BLaER1 (cell line): ENCODE results near the gene RIOK2.

Experiments
- H3K27ac ChIP-seq: shearing (Covaris generic); formaldehyde crosslinking; 2 replicates; pipeline ENCODE4 v1.8.1; 2022
- H3K27me3 ChIP-seq: shearing (Covaris generic); formaldehyde crosslinking; 2 replicates; pipeline ENCODE4 v1.8.1; 2022
- H3K36me3 ChIP-seq: shearing (Covaris generic); formaldehyde crosslinking; 2 replicates; pipeline ENCODE4 v1.8.1; 2022
- H3K4me1 ChIP-seq: shearing (Covaris generic); formaldehyde crosslinking; 2 replicates; pipeline ENCODE4 v1.8.1; 2022
- H3K4me2 ChIP-seq: shearing (Covaris generic); formaldehyde crosslinking; 2 replicates; pipeline ENCODE4 v1.8.1; 2022
- H3K4me3 ChIP-seq: shearing (Covaris generic); formaldehyde crosslinking; 2 replicates; pipeline ENCODE4 v1.8.1; 2022
- H3K9ac ChIP-seq: shearing (Covaris generic); formaldehyde crosslinking; 2 replicates; pipeline ENCODE4 v1.8.1; 2022
- H3K9me3 ChIP-seq: shearing (Covaris generic); formaldehyde crosslinking; 2 replicates; pipeline ENCODE4 v1.8.1; 2022
- H4K20me1 ChIP-seq: shearing (Covaris generic); formaldehyde crosslinking; 2 replicates; pipeline ENCODE4 v1.8.1; 2022
- Cebpa-rat ChIP-seq: shearing (Covaris generic); IDR thresholded peaks from 2 replicates; pipeline ENCODE4 v1.8.1; 2022

RIOK2 gene

GRCh38 chr5:97133101-97133500 is 49.9 kb downstream of the RIOK2 start:
- no peak overlapping the region for H3K9ac ChIP-seq
- no peak for TF ChIP-seq Cebpa-rat
- H3K27ac ChIP-seq: no peak overlapping the region
- peak overlapping the region; percentile 7; the same call in 1 of the 2 replicates for H3K4me2 ChIP-seq
- no peaks in the 10 kb centered on the region for H3K36me3 ChIP-seq
- no peaks in the 10 kb centered on the region for H4K20me1 ChIP-seq
- H3K4me1 ChIP-seq: peaks cover 10% of the 10 kb centered on the region; the same call in 1 of the 2 replicates
- H3K4me3 ChIP-seq: no peak overlapping the region
- no peaks in the 10 kb centered on the region for H3K27me3 ChIP-seq
- H3K9me3 ChIP-seq: no peaks in the 10 kb centered on the region

- Histone ChIP-seq H3K4me3 (no peak overlapping the region), H3K9ac (no peak overlapping the region), H3K27me3 (no peaks in the 10 kb centered on the region), H4K20me1 (no peaks in the 10 kb centered on the region), H3K36me3 (no peaks in the 10 kb centered on the region), H3K4me2 (no peak overlapping the region), H3K9me3 (no peaks in the 10 kb centered on the region), H3K27ac (no peak overlapping the region), H3K4me1 (peaks cover 10% of the 10 kb centered on the region; the same call in 1 of the 2 replicates)
- TF ChIP-seq Cebpa-rat: no peak
These were observed 51.1 kb downstream of the RIOK2 start for GRCh38 chr5:97131921-97132320.

GRCh38 chr5:97131139-97131710 is 51.8 kb downstream of the RIOK2 start:
- Histone ChIP-seq H3K4me2 (no peak overlapping the region), H3K36me3 (no peaks in the 10 kb centered on the region)
- TF ChIP-seq Cebpa-rat: no peak

GRCh38 chr5:97127727-97128126 is 55.3 kb downstream of the RIOK2 start:
- H4K20me1 ChIP-seq: no peaks in the 10 kb centered on the region
- H3K4me3 ChIP-seq: no peak overlapping the region
- no peaks in the 10 kb centered on the region for H3K9me3 ChIP-seq
- H3K36me3 ChIP-seq: no peaks in the 10 kb centered on the region
- no peaks in the 10 kb centered on the region for H3K27me3 ChIP-seq
- no peak overlapping the region for H3K9ac ChIP-seq
- no peak overlapping the region for H3K4me2 ChIP-seq
- peaks cover 4% of the 10 kb centered on the region; the same call in 1 of the 2 replicates for H3K4me1 ChIP-seq
- TF ChIP-seq Cebpa-rat: no peak
- no peak overlapping the region for H3K27ac ChIP-seq

More at GRCh38 chr5:97131139-97131710, 51.8 kb downstream of the RIOK2 start:
- Histone ChIP-seq H3K27me3 (no peaks in the 10 kb centered on the region), H4K20me1 (no peaks in the 10 kb centered on the region), H3K4me3 (no peak overlapping the region), H3K4me1 (peaks cover 10% of the 10 kb centered on the region; the same call in 1 of the 2 replicates), H3K9me3 (no peaks in the 10 kb centered on the region), H3K9ac (no peak overlapping the region), H3K27ac (no peak overlapping the region)

GRCh38 chr5:97125125-97125683 is 57.8 kb downstream of the RIOK2 start:
- H3K4me2 ChIP-seq: no peak overlapping the region
- no peaks in the 10 kb centered on the region for H3K36me3 ChIP-seq
- H3K9me3 ChIP-seq: no peaks in the 10 kb centered on the region
- no peak overlapping the region for H3K27ac ChIP-seq
- TF ChIP-seq Cebpa-rat: no peak
- H4K20me1 ChIP-seq: no peaks in the 10 kb centered on the region
- H3K9ac ChIP-seq: no peak overlapping the region
- no peaks in the 10 kb centered on the region for H3K4me1 ChIP-seq
- no peak overlapping the region for H3K4me3 ChIP-seq
- no peaks in the 10 kb centered on the region for H3K27me3 ChIP-seq

GRCh38 chr5:97124335-97124734 is 58.7 kb downstream of the RIOK2 start:
- TF ChIP-seq Cebpa-rat: no peak
- no peak overlapping the region for H3K27ac ChIP-seq
- H3K4me1 ChIP-seq: peaks cover 5% of the 10 kb centered on the region
- no peaks in the 10 kb centered on the region for H3K27me3 ChIP-seq
- H3K36me3 ChIP-seq: no peaks in the 10 kb centered on the region
- no peak overlapping the region for H3K9ac ChIP-seq
- no peaks in the 10 kb centered on the region for H3K9me3 ChIP-seq
- H4K20me1 ChIP-seq: no peaks in the 10 kb centered on the region
- no peak overlapping the region for H3K4me3 ChIP-seq
- no peak overlapping the region for H3K4me2 ChIP-seq

GRCh38 chr5:97121848-97122247 is 61.2 kb downstream of the RIOK2 start:
- TF ChIP-seq Cebpa-rat: no peak
- H3K36me3 ChIP-seq: no peaks in the 10 kb centered on the region
- H4K20me1 ChIP-seq: no peaks in the 10 kb centered on the region
- H3K4me2 ChIP-seq: no peak overlapping the region
- H3K4me1 ChIP-seq: peaks cover 22% of the 10 kb centered on the region
- no peaks in the 10 kb centered on the region for H3K9me3 ChIP-seq
- H3K9ac ChIP-seq: no peak overlapping the region
- no peaks in the 10 kb centered on the region for H3K27me3 ChIP-seq
- H3K27ac ChIP-seq: no peak overlapping the region
- H3K4me3 ChIP-seq: no peak overlapping the region

GRCh38 chr5:97120195-97120594 is 62.9 kb downstream of the RIOK2 start:
- H3K4me2 ChIP-seq: no peak overlapping the region
- peaks cover 22% of the 10 kb centered on the region for H3K4me1 ChIP-seq
- no peak overlapping the region for H3K4me3 ChIP-seq
- no peaks in the 10 kb centered on the region for H3K9me3 ChIP-seq
- no peaks in the 10 kb centered on the region for H3K36me3 ChIP-seq
- H3K9ac ChIP-seq: no peak overlapping the region
- no peaks in the 10 kb centered on the region for H4K20me1 ChIP-seq
- H3K27me3 ChIP-seq: no peaks in the 10 kb centered on the region
- no peak overlapping the region for H3K27ac ChIP-seq
- TF ChIP-seq Cebpa-rat: no peak

- Histone ChIP-seq H3K4me3 (no peak overlapping the region), H4K20me1 (no peaks in the 10 kb centered on the region), H3K9me3 (no peaks in the 10 kb centered on the region), H3K36me3 (no peaks in the 10 kb centered on the region), H3K4me2 (peak overlapping the region; percentile 55), H3K27ac (peak overlapping the region; percentile 46), H3K27me3 (no peaks in the 10 kb centered on the region), H3K9ac (no peak overlapping the region), H3K4me1 (peaks cover 22% of the 10 kb centered on the region)
- no peak for TF ChIP-seq Cebpa-rat
These were observed 64.0 kb downstream of the RIOK2 start for GRCh38 chr5:97119007-97119390.

- peak overlapping the region; percentile 46 for H3K27ac ChIP-seq
- H3K9ac ChIP-seq: no peak overlapping the region
- H3K36me3 ChIP-seq: no peaks in the 10 kb centered on the region
- H4K20me1 ChIP-seq: no peaks in the 10 kb centered on the region
- no peak for TF ChIP-seq Cebpa-rat
- no peak overlapping the region for H3K4me3 ChIP-seq
- H3K9me3 ChIP-seq: no peaks in the 10 kb centered on the region
- peaks cover 22% of the 10 kb centered on the region for H3K4me1 ChIP-seq
- H3K27me3 ChIP-seq: no peaks in the 10 kb centered on the region
- peak overlapping the region; percentile 55 for H3K4me2 ChIP-seq
These were observed 64.6 kb downstream of the RIOK2 start for GRCh38 chr5:97118261-97119006.
